Nephron progenitor cell (in vitro differentiated cells): Measurements from ENCODE around the gene GALNT18.

Experiments used
- DNase-seq: peaks from one replicate; pipeline ENCODE4 v3.0.0; 2021
- H3K27ac Mint-ChIP-seq: 2 replicates; pipeline ENCODE4 v1.8.0; 2021; ENCODE audit warnings: mild to moderate bottlenecking, moderate library complexity, mixed read lengths
- H3K27me3 Mint-ChIP-seq: 2 replicates; pipeline ENCODE4 v1.8.0; 2021; ENCODE audit warnings: mild to moderate bottlenecking, low read depth, mixed read lengths; ENCODE audit not compliant: poor library complexity
- H3K36me3 Mint-ChIP-seq: 2 replicates; pipeline ENCODE4 v1.8.0; 2021; ENCODE audit warnings: low read depth, mixed read lengths
- H3K4me1 Mint-ChIP-seq: 2 replicates; pipeline ENCODE4 v1.8.0; 2021; ENCODE audit warnings: mixed read lengths
- H3K4me3 Mint-ChIP-seq: 2 replicates; pipeline ENCODE4 v1.8.0; 2021; ENCODE audit warnings: mild to moderate bottlenecking, moderate library complexity, mixed read lengths
- H3K9me3 Mint-ChIP-seq: 2 replicates; pipeline ENCODE4 v1.8.0; 2021; ENCODE audit warnings: mild to moderate bottlenecking, moderate library complexity, mixed read lengths
- CTCF ChIP-seq: fragments of 200-600 bp; sonication (generic); IDR thresholded peaks from 2 replicates; pipeline ENCODE4 v1.5.0; 2021; ENCODE audit warnings: antibody characterized with exemption

The GALNT18 gene

GRCh38 chr11:11586465-11586864 is 35.3 kb downstream of the GALNT18 start:
- H3K36me3 Mint-ChIP-seq = no peaks in the 10 kb centered on the region
- no peak overlapping the region for H3K27ac Mint-ChIP-seq
- TF ChIP-seq CTCF = no peak
- no peak overlapping the region for H3K4me3 Mint-ChIP-seq
- peaks cover 13% of the 10 kb centered on the region for H3K27me3 Mint-ChIP-seq
- H3K4me1 Mint-ChIP-seq = peaks cover 40% of the 10 kb centered on the region
- no peaks in the 10 kb centered on the region for H3K9me3 Mint-ChIP-seq
- DNase-seq = no peak

GRCh38 chr11:11584937-11585336 is 36.9 kb downstream of the GALNT18 start:
- peaks cover 53% of the 10 kb centered on the region for H3K4me1 Mint-ChIP-seq
- H3K27ac Mint-ChIP-seq = no peak overlapping the region
- no peak for DNase-seq
- H3K4me3 Mint-ChIP-seq = no peak overlapping the region
- no peaks in the 10 kb centered on the region for H3K9me3 Mint-ChIP-seq
- TF ChIP-seq CTCF = no peak
- no peaks in the 10 kb centered on the region for H3K36me3 Mint-ChIP-seq
- peaks cover 16% of the 10 kb centered on the region for H3K27me3 Mint-ChIP-seq

- H3K27ac Mint-ChIP-seq = no peak overlapping the region
- no peak for DNase-seq
- H3K9me3 Mint-ChIP-seq = no peaks in the 10 kb centered on the region
- peaks cover 16% of the 10 kb centered on the region for H3K27me3 Mint-ChIP-seq
- peaks cover 49% of the 10 kb centered on the region for H3K4me1 Mint-ChIP-seq
- no peaks in the 10 kb centered on the region for H3K36me3 Mint-ChIP-seq
- TF ChIP-seq CTCF = no peak
- H3K4me3 Mint-ChIP-seq = no peak overlapping the region
Observed at GRCh38 chr11:11584530-11584810, 37.3 kb downstream of the GALNT18 start.

- TF ChIP-seq CTCF = no peak
- peaks cover 49% of the 10 kb centered on the region for H3K4me1 Mint-ChIP-seq
- H3K27ac Mint-ChIP-seq = no peak overlapping the region
- no peaks in the 10 kb centered on the region for H3K36me3 Mint-ChIP-seq
- H3K4me3 Mint-ChIP-seq = no peak overlapping the region
- no peak for DNase-seq
- H3K9me3 Mint-ChIP-seq = no peaks in the 10 kb centered on the region
- H3K27me3 Mint-ChIP-seq = peaks cover 16% of the 10 kb centered on the region
Observed at GRCh38 chr11:11583801-11584529, 37.8 kb downstream of the GALNT18 start.

GRCh38 chr11:11582011-11582701 is 39.6 kb downstream of the GALNT18 start:
- DNase-seq = no peak
- TF ChIP-seq CTCF = no peak
- no peak overlapping the region for H3K27ac Mint-ChIP-seq
- no peak overlapping the region for H3K4me3 Mint-ChIP-seq
- no peaks in the 10 kb centered on the region for H3K9me3 Mint-ChIP-seq
- no peaks in the 10 kb centered on the region for H3K36me3 Mint-ChIP-seq
- peaks cover 14% of the 10 kb centered on the region for H3K27me3 Mint-ChIP-seq
- H3K4me1 Mint-ChIP-seq = peaks cover 53% of the 10 kb centered on the region

- Mint-ChIP-seq H3K27ac (no peak overlapping the region), H3K36me3 (no peaks in the 10 kb centered on the region), H3K27me3 (peaks cover 11% of the 10 kb centered on the region), H3K4me1 (peaks cover 53% of the 10 kb centered on the region), H3K4me3 (no peak overlapping the region), H3K9me3 (no peaks in the 10 kb centered on the region)
- no peak for DNase-seq
- no peak for TF ChIP-seq CTCF
Observed at GRCh38 chr11:11581481-11581880, 40.3 kb downstream of the GALNT18 start.
